Neuronal stem cell (in vitro differentiated cells): ENCODE data around the gene FGD1.
A peak's percentile ranks its signal among the peaks of the same experiment; 100 is the strongest.

Experiments
- DNase-seq: peaks from one replicate; pipeline ENCODE4 v3.0.0-alpha.2; 2013; ENCODE audit warnings: low spot score
- H2AFZ ChIP-seq: one replicate; pipeline ENCODE4 v1.6.1; 2013; ENCODE audit warnings: mild to moderate bottlenecking, low read length, inconsistent platforms
- H2AK5ac ChIP-seq: 2 replicates; pipeline ENCODE4 v1.6.1; 2013; ENCODE audit warnings: low read depth, mild to moderate bottlenecking, inconsistent platforms, low read length, moderate library complexity, mixed read lengths
- H2BK120ac ChIP-seq: 2 replicates; pipeline ENCODE4 v1.6.1; 2013; ENCODE audit warnings: low read depth, mild to moderate bottlenecking, inconsistent platforms, low read length, moderate library complexity, mixed read lengths
- H2BK12ac ChIP-seq: one replicate; pipeline ENCODE4 v1.6.1; 2013; ENCODE audit warnings: low read length, inconsistent platforms
- H2BK15ac ChIP-seq: 2 replicates; pipeline ENCODE4 v1.6.1; 2013; ENCODE audit warnings: mild to moderate bottlenecking, low read length, inconsistent platforms, mixed read lengths
- H2BK5ac ChIP-seq: one replicate; pipeline ENCODE4 v1.6.1; 2013; ENCODE audit warnings: inconsistent platforms, mild to moderate bottlenecking, low read length, moderate library complexity
- H3K14ac ChIP-seq: one replicate; pipeline ENCODE4 v1.6.1; 2013; ENCODE audit warnings: low read length, inconsistent platforms
- H3K18ac ChIP-seq: 2 replicates; pipeline ENCODE4 v1.6.1; 2013; ENCODE audit warnings: low read length, inconsistent platforms
- H3K23ac ChIP-seq: 2 replicates; pipeline ENCODE4 v1.6.1; 2013; ENCODE audit warnings: low read depth, mild to moderate bottlenecking, mixed read lengths, low read length, inconsistent platforms; ENCODE audit not compliant: poor library complexity
- H3K27ac ChIP-seq: replicated peaks from 3 replicates; pipeline ENCODE4 v1.5.1; 2013; ENCODE audit warnings: low read length, inconsistent platforms
- H3K27me3 ChIP-seq, 3 experiments: 2 replicates each; pipeline ENCODE4 v1.6.1; 2013; ENCODE audit warnings: low read length in 3 of 3, mild to moderate bottlenecking in 2 of 3, inconsistent platforms in 1 of 3, low read depth in 1 of 3, mixed read lengths in 1 of 3, moderate library complexity in 1 of 3; ENCODE audit not compliant: control insufficient read depth in 3 of 3, insufficient read depth in 3 of 3
- H3K36me3 ChIP-seq, 2 donors: replicated peaks in 1 of 2; 2 replicates each; pipeline ENCODE4 v1.6.1; 2013; ENCODE audit warnings: low read length in 2 of 2; ENCODE audit not compliant: control insufficient read depth in 2 of 2, insufficient read depth in 2 of 2
- H3K4ac ChIP-seq: 2 replicates; pipeline ENCODE4 v1.6.1; 2013; ENCODE audit warnings: inconsistent platforms, mild to moderate bottlenecking, low read length, moderate library complexity
- H3K4me1 ChIP-seq, 2 donors: 1 replicate in 1 of 2; 2 replicates in 1 of 2; pipeline ENCODE4 v1.6.1; 2013; ENCODE audit warnings: low read length in 2 of 2, low read depth in 1 of 2; ENCODE audit not compliant: control insufficient read depth in 2 of 2, insufficient read depth in 1 of 2
- H3K4me2 ChIP-seq: one replicate; pipeline ENCODE4 v1.6.1; 2013; ENCODE audit warnings: mild to moderate bottlenecking, low read length, inconsistent platforms; ENCODE audit not compliant: insufficient read depth, poor library complexity, severe bottlenecking
- H3K4me3 ChIP-seq, 2 donors: 2 replicates each; pipeline ENCODE4 v1.5.1; 2013; ENCODE audit warnings: low read length in 2 of 2, mild to moderate bottlenecking in 2 of 2, inconsistent platforms in 1 of 2, moderate library complexity in 1 of 2
- H3K79me1 ChIP-seq: one replicate; pipeline ENCODE4 v1.6.1; 2013; ENCODE audit warnings: low read depth, mild to moderate bottlenecking, inconsistent platforms, low read length, moderate library complexity
- H3K9ac ChIP-seq: one replicate; pipeline ENCODE4 v1.6.1; 2013; ENCODE audit warnings: mild to moderate bottlenecking, low read depth, low read length, inconsistent platforms; ENCODE audit not compliant: poor library complexity
- H3K9me3 ChIP-seq, 2 donors: replicated peaks in 1 of 2; 2 replicates each; pipeline versions ENCODE3 to v1.6.1; 2013; ENCODE audit warnings: low read length in 2 of 2, mild to moderate bottlenecking in 2 of 2, inconsistent platforms in 1 of 2, low read depth in 1 of 2, mixed read lengths in 1 of 2, moderate library complexity in 1 of 2; ENCODE audit not compliant: control insufficient read depth in 2 of 2, insufficient read depth in 1 of 2
- H4K8ac ChIP-seq: one replicate; pipeline ENCODE4 v1.6.1; 2013; ENCODE audit warnings: low read depth, mild to moderate bottlenecking, inconsistent platforms, low read length, moderate library complexity
- H4K91ac ChIP-seq: one replicate; pipeline ENCODE4 v1.6.1; 2013; ENCODE audit warnings: low read length, low read depth, mild to moderate bottlenecking, inconsistent platforms; ENCODE audit not compliant: poor library complexity
- WGBS, 2 donors: extraction: QIAGEN DNeasy Blood & Tissue Kit; methylation state at CpG; one replicate each; pipeline ENCODE4 v1.1.7; 2013; ENCODE audit warnings: missing lambda C conversion rate in 2 of 2, mixed read lengths in 1 of 2; ENCODE audit not compliant: insufficient read length in 2 of 2, insufficient replicate concordance in 1 of 2; ENCODE audit errors: extremely low coverage in 2 of 2; 5-methylcytosine and 5-hydroxymethylcytosine counted together

The FGD1 gene

DNA sequence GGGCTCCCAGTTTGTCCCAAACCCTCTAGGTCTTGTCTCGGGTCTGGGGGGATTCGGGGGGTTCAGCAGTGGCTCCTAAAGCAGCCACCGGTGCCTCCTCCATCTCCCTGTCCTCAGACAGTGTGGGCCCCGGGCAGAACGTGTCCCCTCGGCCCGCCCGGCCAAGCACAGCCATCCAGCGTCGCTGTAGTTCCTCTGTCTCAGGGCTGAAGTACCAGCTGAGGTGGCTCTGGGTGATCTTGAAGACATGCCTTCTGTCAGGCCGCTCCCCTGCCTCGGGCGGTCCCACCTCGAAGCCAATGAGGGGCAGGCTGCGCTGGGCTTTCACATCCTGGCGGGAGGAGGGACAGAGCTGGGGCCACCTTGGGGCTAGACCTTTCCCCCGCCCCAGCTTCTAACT is 50.0 kb downstream of the FGD1 start:
- H3K4me1 ChIP-seq = peaks cover 0 to 4% of the 10 kb centered on the region in 2 donors
- H2BK15ac ChIP-seq = no peak overlapping the region
- H3K27ac ChIP-seq = no peak overlapping the region
- no peak overlapping the region for H2BK5ac ChIP-seq
- peaks cover 2% of the 10 kb centered on the region for H3K79me1 ChIP-seq
- no peaks in the 10 kb centered on the region for H3K9me3 ChIP-seq
- no peak overlapping the region for H3K23ac ChIP-seq
- no peak overlapping the region for H3K4ac ChIP-seq
- H3K14ac ChIP-seq = no peak overlapping the region
- no peak overlapping the region for H3K18ac ChIP-seq
- no peak overlapping the region for H2BK120ac ChIP-seq
- no peak overlapping the region for H2AK5ac ChIP-seq
- H2BK12ac ChIP-seq = no peak overlapping the region
- peaks cover 7 to 74% of the 10 kb centered on the region in 2 donors for H3K36me3 ChIP-seq
- no peak overlapping the region for H3K4me2 ChIP-seq
- no peak for DNase-seq
- H4K8ac ChIP-seq = no peak overlapping the region
- no CpG with 5 or more reads among the region's 17 CpGs for WGBS, 2 donors
- no peak overlapping the region for H2AFZ ChIP-seq
- no peak overlapping the region for H3K4me3 ChIP-seq
- H3K27me3 ChIP-seq = no peaks in the 10 kb centered on the region
- H4K91ac ChIP-seq = no peak overlapping the region
- H3K9ac ChIP-seq = no peak overlapping the region

DNA sequence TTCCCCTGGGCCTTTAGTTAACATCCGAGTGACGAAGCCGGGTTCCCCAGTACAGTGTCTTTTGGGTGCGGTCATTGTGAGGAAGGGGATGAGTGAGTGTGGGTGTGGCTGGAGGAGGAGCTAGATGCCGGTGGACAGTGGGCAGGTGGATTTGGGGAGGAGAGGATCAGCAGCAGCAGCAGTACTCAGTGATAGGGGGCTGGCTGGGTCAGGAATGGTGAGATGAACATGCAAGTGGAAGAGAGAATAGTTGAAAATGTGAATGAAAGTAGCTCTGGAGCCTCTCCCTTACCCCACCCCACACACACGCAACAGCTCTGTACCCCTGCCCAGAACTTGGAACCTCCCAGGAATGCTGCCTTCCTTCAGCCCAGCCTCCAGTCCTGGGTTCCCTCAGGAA is 51.3 kb downstream of the FGD1 start:
- WGBS, 2 donors = no CpG with 5 or more reads among the region's 6 CpGs
- no peak overlapping the region for H3K4ac ChIP-seq

DNA sequence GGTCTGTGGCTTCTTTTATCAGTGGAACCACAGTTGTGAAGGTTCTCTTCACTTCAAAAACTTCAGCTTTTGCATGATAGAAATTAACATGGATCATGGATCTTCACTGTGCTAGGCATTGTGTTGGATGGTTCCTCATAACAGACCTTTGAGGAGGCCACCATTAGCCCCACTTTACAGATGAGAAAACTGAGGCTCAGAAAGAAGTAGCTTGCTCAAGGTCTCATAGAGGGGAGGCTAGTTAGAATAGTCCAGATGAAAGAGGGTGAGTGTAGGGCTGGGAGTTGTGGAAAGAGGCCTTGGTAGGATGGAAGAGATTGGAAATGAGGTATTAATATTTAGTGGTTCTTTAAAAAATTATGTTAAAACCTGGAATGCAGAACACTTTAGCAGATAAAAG is 53.2 kb downstream of the FGD1 start:
- H3K9ac ChIP-seq = no peak overlapping the region
- no peak overlapping the region for H2BK12ac ChIP-seq
- H3K9me3 ChIP-seq = no peaks in the 10 kb centered on the region
- H3K14ac ChIP-seq = no peak overlapping the region
- H3K27ac ChIP-seq = no peak overlapping the region
- H3K4me2 ChIP-seq = no peak overlapping the region
- H2AK5ac ChIP-seq = no peak overlapping the region
- H2BK120ac ChIP-seq = no peak overlapping the region
- no peak overlapping the region for H2AFZ ChIP-seq
- H3K4me1 ChIP-seq = peaks cover 0 to 4% of the 10 kb centered on the region in 2 donors
- no peak overlapping the region for H3K18ac ChIP-seq
- no peak for DNase-seq
- no peak overlapping the region for H3K4me3 ChIP-seq
- no peak overlapping the region for H4K8ac ChIP-seq
- H4K91ac ChIP-seq = no peak overlapping the region
- H3K27me3 ChIP-seq = no peaks in the 10 kb centered on the region
- H3K23ac ChIP-seq = no peak overlapping the region
- peaks cover 4 to 49% of the 10 kb centered on the region in 2 donors for H3K36me3 ChIP-seq
- peaks cover 1% of the 10 kb centered on the region for H3K79me1 ChIP-seq
- H2BK5ac ChIP-seq = no peak overlapping the region
- H2BK15ac ChIP-seq = no peak overlapping the region
- no peak overlapping the region for H3K4ac ChIP-seq

More for the DNA sequence above, 51.3 kb downstream of the FGD1 start:
- Histone ChIP-seq H2BK15ac (no peak overlapping the region), H3K18ac (no peak overlapping the region), H3K4me3 (no peak overlapping the region), H3K14ac (no peak overlapping the region), H3K27ac (no peak overlapping the region), H2AK5ac (no peak overlapping the region), H3K9ac (no peak overlapping the region), H3K27me3 (no peaks in the 10 kb centered on the region), H3K36me3 (peaks cover 7 to 68% of the 10 kb centered on the region in 2 donors), H3K4me2 (no peak overlapping the region), H2BK5ac (no peak overlapping the region), H3K9me3 (no peaks in the 10 kb centered on the region), H2AFZ (no peak overlapping the region), H3K79me1 (peaks cover 3% of the 10 kb centered on the region), H3K4me1 (peaks cover 0 to 4% of the 10 kb centered on the region in 2 donors), H3K23ac (no peak overlapping the region), H2BK12ac (no peak overlapping the region), H2BK120ac (no peak overlapping the region), H4K8ac (no peak overlapping the region), H4K91ac (no peak overlapping the region)
- DNase-seq = no peak

DNA sequence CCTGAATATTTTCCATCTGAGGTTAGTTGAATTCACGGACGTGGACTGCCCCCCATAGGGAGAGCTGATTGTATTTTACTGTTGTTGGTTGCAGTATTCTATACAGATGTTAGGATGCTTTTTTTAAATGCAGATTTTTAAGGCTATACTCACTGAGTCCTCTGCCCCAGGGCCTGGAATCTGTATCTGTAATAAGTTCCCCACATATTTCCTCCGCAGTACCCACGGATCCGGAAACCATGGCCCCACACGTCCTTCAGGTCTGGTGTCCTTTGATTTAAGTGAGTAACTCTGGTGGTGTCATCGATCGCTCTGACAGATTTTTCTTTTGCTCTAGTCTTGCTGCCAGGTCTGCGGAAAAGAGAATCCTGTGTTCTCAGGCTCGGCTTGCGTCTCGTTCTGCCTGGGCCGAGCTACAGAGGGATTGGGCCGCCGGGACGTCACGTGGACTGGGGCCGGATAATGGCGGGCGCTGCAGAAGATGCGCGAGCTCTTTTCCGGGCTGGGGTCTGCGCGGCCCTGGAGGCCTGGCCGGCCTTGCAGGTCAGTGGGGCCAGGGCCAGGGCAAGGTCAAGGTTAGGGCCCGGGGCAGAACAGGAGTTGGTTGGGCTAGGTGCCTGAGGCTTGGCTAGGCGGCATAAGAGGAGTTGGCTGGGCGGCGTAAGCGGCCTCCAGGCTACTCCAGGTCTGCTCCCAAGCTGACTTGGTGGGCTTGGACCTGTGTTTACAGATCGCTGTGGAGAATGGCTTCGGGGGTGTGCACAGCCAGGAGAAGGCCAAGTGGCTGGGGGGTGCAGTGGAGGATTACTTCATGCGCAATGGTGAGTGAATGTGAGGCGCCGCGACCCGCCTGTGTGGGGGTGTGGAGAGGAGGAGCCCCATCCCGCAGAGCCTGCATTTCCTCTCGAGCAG is 55.8 kb downstream of the FGD1 start, which contains the start of gene TSR2:
TSS of gene TSR2 (plus strand) at position 445 of the 912 bp plus-strand sequence. CDS start at position 463, 18 bp downstream.
- H4K8ac ChIP-seq = no peak within 1 kb of the TSS
- no peak within 1 kb of the TSS for H2BK120ac ChIP-seq
- H3K4me2 ChIP-seq = peak within 1 kb of the TSS; percentile 57
- H2BK5ac ChIP-seq = no peak within 1 kb of the TSS
- peak; percentile 72 for DNase-seq
- H3K36me3 ChIP-seq = peaks cover 4 to 27% of the 10 kb centered on the region in 2 donors
- no peak within 1 kb of the TSS for H3K23ac ChIP-seq
- no peak within 1 kb of the TSS for H4K91ac ChIP-seq
- H3K18ac ChIP-seq = no peak within 1 kb of the TSS
- H3K79me1 ChIP-seq = peaks cover 1% of the 10 kb centered on the region
- H3K4ac ChIP-seq = no peak within 1 kb of the TSS
- no peak within 1 kb of the TSS for H2BK12ac ChIP-seq
- H2AK5ac ChIP-seq = no peak within 1 kb of the TSS
- peak within 1 kb of the TSS; percentile 71 for H3K14ac ChIP-seq
- H3K4me3 ChIP-seq = peak within 1 kb of the TSS; percentile 91 to 100
- H3K27ac ChIP-seq = no peak within 1 kb of the TSS
- H3K4me1 ChIP-seq = peaks cover 0 to 4% of the 10 kb centered on the region in 2 donors
- no CpG with 5 or more reads among the region's 40 CpGs for WGBS, 2 donors
- H3K9ac ChIP-seq = peak within 1 kb of the TSS; percentile 81
- H2BK15ac ChIP-seq = no peak within 1 kb of the TSS
- H3K27me3 ChIP-seq = no peaks in the 10 kb centered on the region
- peak within 1 kb of the TSS; percentile 89 for H2AFZ ChIP-seq
- no peaks in the 10 kb centered on the region for H3K9me3 ChIP-seq
